Right kidney (tissue), 1 donor: Measurements from ENCODE around the gene SLC30A1.
A peak's percentile ranks its signal among the peaks of the same experiment; 100 is the strongest.
"Not testable (repeated sequence)": the region's sequence is repeated elsewhere in the genome, so short reads cannot be mapped to it uniquely, and the experiment has no call there.

Experiments used
- DNase-seq: peaks from one replicate; pipeline ENCODE4 v3.0.0-alpha.2; 2016

The SLC30A1 gene

GRCh38 chr1:211587123-211587522, 8.2 kb upstream of the SLC30A1 start:
- DNase-seq: no peak

GRCh38 chr1:211586538-211586937, 7.6 kb upstream of the SLC30A1 start:
- no peak for DNase-seq

- no peak for DNase-seq
These were observed 4.3 kb upstream of the SLC30A1 start for GRCh38 chr1:211583011-211583992.

GRCh38 chr1:211581526-211581925, 2.6 kb upstream of the SLC30A1 start:
- no peak for DNase-seq

GRCh38 chr1:211580303-211580687, 1.3 kb upstream of the SLC30A1 start:
- no peak for DNase-seq

GRCh38 chr1:211579440-211580302, 710 bp upstream of the SLC30A1 start:
- DNase-seq: peak; percentile 63

GRCh38 chr1:211577819-211578639, 932 bp downstream of the SLC30A1 start:
- DNase-seq: peak; percentile 84

GRCh38 chr1:211577277-211577818, 1.6 kb downstream of the SLC30A1 start:
- no peak for DNase-seq

GRCh38 chr1:211576717-211577116, 2.2 kb downstream of the SLC30A1 start:
- no peak for DNase-seq

- DNase-seq: no peak
These were observed 4.3 kb downstream of the SLC30A1 start for GRCh38 chr1:211574705-211575104.

GRCh38 chr1:211571998-211572397, 7.0 kb downstream of the SLC30A1 start:
- no peak for DNase-seq

- not testable (repeated sequence) for DNase-seq
These were observed 8.6 kb downstream of the SLC30A1 start for GRCh38 chr1:211570378-211570777.

- DNase-seq: no peak
These were observed 12.4 kb downstream of the SLC30A1 start for GRCh38 chr1:211566431-211567025.

GRCh38 chr1:211564084-211564483, 14.9 kb downstream of the SLC30A1 start:
- DNase-seq: no peak

GRCh38 chr1:211559222-211560010, 19.5 kb downstream of the SLC30A1 start:
- no peak for DNase-seq

- no peak for DNase-seq
These were observed 20.9 kb downstream of the SLC30A1 start for GRCh38 chr1:211557894-211558625.

- no peak for DNase-seq
These were observed 25.4 kb downstream of the SLC30A1 start for GRCh38 chr1:211553549-211553948.

GRCh38 chr1:211551638-211552460, 27.1 kb downstream of the SLC30A1 start:
- DNase-seq: no peak
